ENCODE data around the gene CTU1.

DNA sequence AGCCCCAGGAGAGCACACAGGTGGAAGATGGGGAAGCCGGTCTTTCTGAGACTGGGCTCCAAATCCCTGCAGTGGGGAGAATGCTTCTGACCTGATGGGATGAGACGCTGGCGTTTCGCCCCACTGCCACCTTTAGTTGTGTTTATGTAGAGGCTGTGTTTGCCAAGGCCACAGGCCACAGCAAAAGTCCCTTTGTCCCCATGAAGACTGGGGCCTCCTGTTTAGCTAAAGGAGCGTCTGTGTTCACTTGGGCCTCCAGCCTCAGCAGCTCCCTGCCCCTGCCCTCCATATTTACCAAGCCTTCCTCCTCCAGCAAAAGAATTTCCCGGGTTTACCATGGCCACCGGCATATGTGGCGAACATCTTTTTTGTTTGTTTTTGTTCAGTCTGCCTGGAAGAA, 15.1 kb downstream of the CTU1 start:
- TF ChIP-seq, protein P1, sequence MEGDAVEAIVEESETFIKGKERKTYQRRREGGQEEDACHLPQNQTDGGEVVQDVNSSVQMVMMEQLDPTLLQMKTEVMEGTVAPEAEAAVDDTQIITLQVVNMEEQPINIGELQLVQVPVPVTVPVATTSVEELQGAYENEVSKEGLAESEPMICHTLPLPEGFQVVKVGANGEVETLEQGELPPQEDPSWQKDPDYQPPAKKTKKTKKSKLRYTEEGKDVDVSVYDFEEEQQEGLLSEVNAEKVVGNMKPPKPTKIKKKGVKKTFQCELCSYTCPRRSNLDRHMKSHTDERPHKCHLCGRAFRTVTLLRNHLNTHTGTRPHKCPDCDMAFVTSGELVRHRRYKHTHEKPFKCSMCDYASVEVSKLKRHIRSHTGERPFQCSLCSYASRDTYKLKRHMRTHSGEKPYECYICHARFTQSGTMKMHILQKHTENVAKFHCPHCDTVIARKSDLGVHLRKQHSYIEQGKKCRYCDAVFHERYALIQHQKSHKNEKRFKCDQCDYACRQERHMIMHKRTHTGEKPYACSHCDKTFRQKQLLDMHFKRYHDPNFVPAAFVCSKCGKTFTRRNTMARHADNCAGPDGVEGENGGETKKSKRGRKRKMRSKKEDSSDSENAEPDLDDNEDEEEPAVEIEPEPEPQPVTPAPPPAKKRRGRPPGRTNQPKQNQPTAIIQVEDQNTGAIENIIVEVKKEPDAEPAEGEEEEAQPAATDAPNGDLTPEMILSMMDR (IDR thresholded peaks at IDR 0.05) = no peak
- TF ChIP-seq EZH2 (IDR thresholded peaks at IDR 0.05; ENCODE audit: borderline replicate concordance, insufficient read depth, low read depth, low read length, poor library complexity, severe bottlenecking) = no peak

Data from B cell (primary cell).